SK-N-SH treated with all-trans-retinoic acid at 6 μM for 48 hours (cell line): ENCODE measurements around the gene GBF1.

Experiments
- CSRNP3 ChIP-seq: fragments of 250-450 bp; sonication (Bioruptor Pico); IDR thresholded peaks from 2 replicates; pipeline ENCODE4 v1.5.1; 2021; ENCODE audit warnings: mild to moderate bottlenecking, moderate library complexity
- RARB ChIP-seq: fragments of 250-450 bp; sonication (Bioruptor Pico); IDR thresholded peaks from 2 replicates; pipeline ENCODE4 v1.8.0; 2021; ENCODE audit warnings: mild to moderate bottlenecking, moderate library complexity
- SNAI2 ChIP-seq: fragments of 250-450 bp; sonication (Bioruptor Pico); IDR thresholded peaks from 2 replicates; pipeline ENCODE4 v1.5.0; 2020; ENCODE audit warnings: mild to moderate bottlenecking, moderate library complexity
- TCF4 ChIP-seq: fragments of 250-450 bp; sonication (Bioruptor Pico); IDR thresholded peaks from 2 replicates; pipeline ENCODE4 v1.8.0; 2021; ENCODE audit warnings: mild to moderate bottlenecking, moderate library complexity, borderline replicate concordance
- ZFP30 ChIP-seq: fragments of 450-650 bp; formaldehyde crosslinking; IDR thresholded peaks from 2 replicates; pipeline ENCODE4 v1.5.0; 2022; ENCODE audit warnings: mild to moderate bottlenecking, moderate library complexity
- ZNF565 ChIP-seq: fragments of 450-650 bp; formaldehyde crosslinking; conservative IDR thresholded peaks from 2 replicates; pipeline ENCODE4 v1.5.0; 2020; ENCODE audit warnings: low read depth, mild to moderate bottlenecking, moderate library complexity

- TF ChIP-seq CSRNP3 (CRISPR knock-in tag), result no peak
- no peak for TF ChIP-seq ZNF565 (CRISPR knock-in tag)
- TF ChIP-seq SNAI2, result no peak
- TF ChIP-seq ZFP30 (CRISPR knock-in tag), result no peak
- no peak for TF ChIP-seq TCF4 (CRISPR knock-in tag)
- TF ChIP-seq RARB (CRISPR knock-in tag), result no peak
These were observed 87.4 kb downstream of the GBF1 start for GRCh38 chr10:102332772-102333171.
